Measurements from ENCODE around the gene MIAT.

- TF ChIP-seq YY1 (IDR thresholded peaks at IDR 0.05; ENCODE audit: insufficient read depth, insufficient replicate concordance, low read depth, low read length) = no peak
- no peak for TF ChIP-seq TRIM24 (CRISPR knock-in tag; IDR thresholded peaks at IDR 0.05)
- TF ChIP-seq ZNF747 (CRISPR knock-in tag; IDR thresholded peaks at IDR 0.05; ENCODE audit: borderline replicate concordance) = no peak
- no peak for TF ChIP-seq KLF13 (CRISPR knock-in tag; IDR thresholded peaks at IDR 0.05)
- no peak for TF ChIP-seq TBL1XR1 (IDR thresholded peaks at IDR 0.05; ENCODE audit: borderline replicate concordance, low read length, partially characterized antibody)
- no peak for TF ChIP-seq CREB1 (IDR thresholded peaks at IDR 0.05)
- no peak for TF ChIP-seq CREB1 (CRISPR knock-in tag; IDR thresholded peaks at IDR 0.05)
- no peak for TF ChIP-seq EZH2 (conservative IDR thresholded peaks at IDR 0.05; ENCODE audit: low read depth, low read length)
- TF ChIP-seq ZNF329 (CRISPR knock-in tag; IDR thresholded peaks at IDR 0.05; ENCODE audit: low read depth) = no peak
- TF ChIP-seq ZNF777 (CRISPR knock-in tag; IDR thresholded peaks at IDR 0.05) = no peak
- no peak for TF ChIP-seq ZSCAN30 (CRISPR knock-in tag; IDR thresholded peaks at IDR 0.05)
- TF ChIP-seq U2AF2 (IDR thresholded peaks at IDR 0.05; ENCODE audit: low read depth, low read length) = no peak
- TF ChIP-seq, protein P1, sequence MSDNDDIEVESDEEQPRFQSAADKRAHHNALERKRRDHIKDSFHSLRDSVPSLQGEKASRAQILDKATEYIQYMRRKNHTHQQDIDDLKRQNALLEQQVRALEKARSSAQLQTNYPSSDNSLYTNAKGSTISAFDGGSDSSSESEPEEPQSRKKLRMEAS (IDR thresholded peaks at IDR 0.05) = no peak
- TF ChIP-seq FOXK2 (IDR thresholded peaks at IDR 0.05) = no peak
- no peak for TF ChIP-seq RBM39 (IDR thresholded peaks at IDR 0.05; ENCODE audit: low read depth, low read length, poor library complexity, severe bottlenecking)
These were observed 19.8 kb downstream of the MIAT start for GRCh38 chr22:26677217-26677616.
